Stimulated activated CD4-positive, alpha-beta T cell treated with anti-CD3 and anti-CD28 coated beads, TNF-alpha, amount 100 ng/mL, for 1 hour (primary cell): Measurements from ENCODE around the gene GNB1.
"Not testable (repeated sequence)": the region's sequence is repeated elsewhere in the genome, so short reads cannot be mapped to it uniquely, and the experiment has no call there.

Experiments used
- DNase-seq, 3 donors: peaks; one replicate each; pipeline ENCODE4 v3.0.0-alpha.2; 2020; ENCODE audit warnings: low read depth in 3 of 3, low spot score in 1 of 3

Gene GNB1

DNA sequence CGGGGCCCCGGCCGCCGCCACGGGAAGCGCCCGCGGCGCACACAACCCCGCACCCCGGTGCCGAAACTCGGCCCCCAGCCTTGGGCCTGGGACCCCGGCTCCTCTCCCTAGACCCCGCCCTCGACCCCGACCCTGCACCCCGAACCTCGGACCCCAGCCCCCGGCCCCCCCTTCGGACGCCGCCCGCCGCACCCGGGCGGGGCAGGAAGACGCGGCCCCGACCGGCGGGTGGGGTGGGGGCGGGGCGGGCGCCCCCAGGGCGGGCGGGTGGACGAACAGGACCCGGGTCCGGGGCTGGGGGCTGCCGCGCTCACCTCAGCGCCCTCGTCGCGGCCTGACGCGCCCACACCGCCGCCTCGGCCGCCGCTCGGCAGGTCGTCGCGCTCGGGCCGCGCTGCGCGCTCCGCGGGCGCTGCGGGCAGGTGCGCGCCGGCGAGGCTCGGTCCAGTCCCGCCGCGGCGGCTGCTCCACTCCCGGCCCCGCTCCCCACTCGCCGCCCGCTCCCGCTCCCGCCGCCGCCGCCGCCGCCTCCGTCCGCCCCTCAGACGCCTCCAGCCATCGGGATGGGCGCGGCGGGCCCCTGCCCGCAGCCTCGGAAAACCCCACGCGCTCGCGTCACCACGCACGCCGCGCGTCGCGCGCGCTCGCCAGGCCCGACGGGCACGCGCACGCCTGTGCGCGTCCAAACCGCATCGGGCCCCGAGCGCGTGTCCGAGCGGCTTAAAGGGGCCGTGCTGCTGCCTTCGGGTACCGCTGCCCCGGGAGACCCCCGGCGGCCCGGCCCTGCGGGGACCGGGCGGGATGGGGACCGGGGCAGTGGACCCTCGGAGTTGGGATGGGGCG lies at the start of gene GNB1:
TSS of gene GNB1 (minus strand) at position 582 of the 843 bp plus-strand sequence. CDS start 65,634 bp downstream, outside the sequence.
- peak; percentile 65 to 86 (median 79) for DNase-seq

DNA sequence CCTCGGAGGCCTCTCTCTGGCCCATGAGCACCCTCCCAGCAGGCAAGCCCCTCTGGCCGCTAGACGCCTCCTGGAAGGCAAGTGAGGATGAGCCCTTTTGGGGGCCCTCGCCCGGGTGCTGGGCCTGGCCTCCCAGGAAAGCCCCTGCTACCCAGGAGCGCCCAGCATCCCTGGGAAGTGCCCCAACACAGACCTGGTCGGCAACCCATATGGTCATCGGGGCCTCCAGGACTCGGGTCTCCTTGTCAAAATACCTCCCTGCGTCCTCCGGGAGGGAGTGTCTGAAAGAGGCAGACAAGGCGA lies 49.2 kb upstream of the GNB1 start:
- DNase-seq: no peak

DNA sequence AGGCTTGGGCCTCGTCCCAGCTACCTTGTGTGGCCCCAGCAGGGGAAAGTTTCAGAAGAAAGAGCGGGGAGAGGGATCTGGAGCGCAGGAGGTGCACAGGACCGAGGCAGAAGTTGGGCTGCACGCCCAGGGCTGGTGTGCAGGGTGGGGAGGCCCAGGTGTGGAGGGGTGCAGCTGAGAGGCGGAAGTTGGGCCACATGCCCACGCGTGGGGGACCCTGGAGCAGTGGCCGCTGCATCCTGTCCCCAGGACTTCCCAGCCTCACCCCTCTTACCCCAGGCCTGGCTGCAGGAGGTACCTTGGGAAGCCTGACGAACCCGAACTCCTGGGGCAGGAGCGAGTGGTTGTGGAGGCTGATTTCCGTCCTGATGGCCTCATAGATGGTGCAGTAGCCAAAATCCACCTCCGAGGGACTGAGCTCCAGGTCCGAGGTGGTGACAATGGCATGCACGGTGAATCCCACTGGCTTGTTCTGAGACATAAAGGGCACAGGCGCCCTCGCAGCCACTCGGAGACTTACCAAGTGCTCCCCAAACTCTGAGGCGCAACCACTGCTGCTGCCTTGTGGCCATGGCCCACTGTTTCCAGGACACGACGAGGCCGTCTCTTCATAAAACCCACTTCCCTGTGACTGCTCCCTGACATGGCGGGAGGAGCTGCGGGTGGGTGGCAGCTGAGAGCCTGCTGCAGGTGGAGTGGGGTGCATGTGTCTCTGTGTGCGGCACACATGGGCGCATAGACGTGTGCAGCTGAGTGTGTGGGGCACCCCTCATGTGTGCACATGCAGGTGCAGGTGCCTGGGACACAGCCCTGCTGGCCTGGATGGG lies 48.6 kb upstream of the GNB1 start:
- no peak for DNase-seq

DNA sequence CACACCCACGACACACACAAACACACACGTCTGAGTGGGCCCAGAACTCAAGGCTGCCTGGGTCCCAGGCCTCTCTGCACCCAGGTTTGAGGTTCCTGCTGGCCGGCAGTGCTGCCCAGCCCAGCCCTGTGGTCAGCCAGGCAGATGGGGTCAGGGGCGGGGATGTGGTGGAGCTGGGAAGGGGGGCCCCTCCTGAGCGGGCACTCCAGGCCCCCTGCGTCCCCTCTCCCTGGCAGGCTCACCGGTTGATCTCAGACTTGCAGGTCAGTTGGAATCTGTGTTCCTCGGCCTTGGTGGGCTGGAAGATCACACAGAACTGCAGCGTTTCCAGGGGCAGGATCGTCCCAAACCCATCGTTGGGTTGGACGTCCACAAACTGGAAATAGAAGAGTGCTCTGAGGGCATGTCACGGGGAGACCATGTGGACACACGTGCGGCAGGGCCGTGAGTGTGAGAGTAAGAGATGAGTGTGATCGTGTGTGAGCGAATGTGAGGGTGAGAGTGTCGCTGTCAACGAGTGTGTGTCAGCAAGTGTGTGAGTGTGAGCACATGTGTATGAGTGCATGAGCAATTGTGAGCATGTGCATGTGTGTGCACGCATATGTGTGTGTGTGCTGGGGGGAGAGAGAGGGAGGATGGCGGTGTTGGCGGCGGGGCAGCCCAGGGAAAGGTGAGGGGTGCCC lies 47.9 kb upstream of the GNB1 start:
- DNase-seq: no peak

- no peak for DNase-seq
Measured at GRCh38 chr1:1938276-1938573, 47.3 kb upstream of the GNB1 start.

DNA sequence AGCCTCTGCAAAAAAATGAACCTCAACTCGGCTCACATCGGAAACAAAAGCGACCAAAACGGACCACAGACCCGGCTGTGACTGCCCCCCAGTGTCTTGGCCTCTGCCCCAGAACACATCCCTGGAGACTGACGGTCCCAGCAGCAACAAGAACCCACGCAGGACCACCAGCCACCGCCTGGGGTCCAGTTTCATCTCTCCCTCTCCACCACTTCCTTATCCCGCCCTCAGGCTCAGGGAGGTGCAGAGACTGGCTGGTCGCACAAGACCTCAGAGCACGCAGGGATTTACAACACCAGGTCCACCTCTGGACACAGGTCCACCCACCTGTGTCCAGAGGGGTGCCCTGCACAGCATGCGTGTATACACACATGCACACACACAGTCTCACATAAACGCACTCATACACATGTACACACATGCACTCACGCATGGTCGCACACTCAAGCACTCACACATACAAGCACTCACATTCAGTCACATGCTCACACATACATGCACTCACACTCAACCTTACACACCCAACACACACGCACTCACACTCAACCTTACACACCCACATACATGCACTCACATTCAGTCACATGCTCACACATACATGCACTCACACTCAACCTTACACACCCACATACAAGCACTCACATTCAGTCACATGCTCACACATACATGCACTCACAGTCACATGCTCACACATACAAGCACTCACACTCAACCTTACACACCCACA lies 46.8 kb upstream of the GNB1 start:
- no peak for DNase-seq

DNA sequence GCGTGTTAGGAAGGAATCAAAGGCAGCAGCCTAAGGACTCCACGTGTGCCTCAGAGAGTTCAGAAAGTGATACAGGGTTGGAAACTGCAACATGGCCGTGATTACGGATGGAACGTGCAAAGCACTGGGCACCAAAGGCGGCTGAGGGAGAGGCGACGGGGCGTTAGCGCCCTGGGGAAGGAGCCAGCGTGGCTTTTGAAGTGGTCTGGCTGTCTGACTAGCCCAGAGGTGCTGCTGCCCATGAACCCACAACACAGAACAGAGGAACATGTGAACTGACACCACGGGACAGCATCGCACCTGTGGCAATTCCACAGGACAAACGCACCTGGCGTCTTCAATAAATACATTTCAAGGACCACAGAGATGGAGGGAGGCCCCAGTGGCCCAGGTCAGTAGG lies 46.2 kb upstream of the GNB1 start:
- DNase-seq: no peak

- not testable (repeated sequence) for DNase-seq
Measured at GRCh38 chr1:1934848-1935247, 44.0 kb upstream of the GNB1 start.

DNA sequence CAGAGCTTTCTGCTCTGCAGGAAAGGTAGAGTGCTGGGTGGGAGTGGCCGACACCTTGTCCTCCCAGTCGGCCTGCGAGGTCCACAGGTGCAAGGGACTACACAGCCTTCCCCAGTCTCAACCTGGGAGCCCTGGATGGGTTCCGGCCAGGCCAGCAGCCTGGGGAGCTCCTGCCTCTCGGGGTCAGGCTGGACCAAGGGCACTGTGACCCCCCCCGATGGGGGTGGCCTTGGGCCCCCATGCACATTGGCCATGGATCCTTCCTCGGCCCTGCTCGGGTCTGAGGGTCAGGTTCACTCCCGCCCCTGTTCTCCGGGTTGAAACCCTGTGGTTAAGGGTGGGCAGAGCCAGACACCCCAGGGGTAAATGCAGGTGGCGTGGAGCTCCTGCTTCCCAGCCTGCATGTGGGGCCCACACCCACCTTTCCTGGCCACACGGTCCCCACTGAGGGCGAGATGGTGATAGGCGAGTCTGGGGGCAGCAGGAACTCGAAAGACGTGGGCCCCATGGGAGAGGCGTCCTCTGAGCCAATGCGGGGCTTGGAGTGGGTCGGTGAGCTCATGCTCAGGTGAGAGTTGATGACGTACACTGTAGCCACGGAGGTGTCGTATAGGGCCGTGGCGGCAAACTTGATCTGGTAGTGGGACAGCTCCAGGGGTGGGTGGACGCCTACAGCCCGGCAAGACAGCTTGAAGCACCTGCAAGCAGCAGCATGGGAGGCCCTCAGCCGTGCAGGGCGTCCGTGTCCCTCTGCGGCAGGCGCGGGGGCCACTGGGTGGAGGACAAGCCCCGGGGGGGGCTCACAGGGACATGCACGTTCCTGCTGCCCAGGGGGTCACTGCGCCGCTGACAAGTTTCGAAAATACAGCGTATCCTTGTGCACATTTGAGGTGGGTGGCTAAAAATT lies 39.0 kb upstream of the GNB1 start:
- DNase-seq: no peak

GRCh38 chr1:1929102-1929638 lies 38.3 kb upstream of the GNB1 start:
- no peak for DNase-seq

- DNase-seq: no peak
Measured at GRCh38 chr1:1928231-1929101, 37.6 kb upstream of the GNB1 start.

GRCh38 chr1:1927751-1928150 lies 36.9 kb upstream of the GNB1 start:
- no peak for DNase-seq

GRCh38 chr1:1926886-1927660 lies 36.2 kb upstream of the GNB1 start:
- DNase-seq: no peak

- DNase-seq: no peak
Measured at GRCh38 chr1:1926346-1926811, 35.5 kb upstream of the GNB1 start.

- DNase-seq: no peak
Measured at GRCh38 chr1:1925437-1926345, 34.8 kb upstream of the GNB1 start.

- DNase-seq: no peak
Measured at GRCh38 chr1:1924849-1925248, 34.0 kb upstream of the GNB1 start.

DNA sequence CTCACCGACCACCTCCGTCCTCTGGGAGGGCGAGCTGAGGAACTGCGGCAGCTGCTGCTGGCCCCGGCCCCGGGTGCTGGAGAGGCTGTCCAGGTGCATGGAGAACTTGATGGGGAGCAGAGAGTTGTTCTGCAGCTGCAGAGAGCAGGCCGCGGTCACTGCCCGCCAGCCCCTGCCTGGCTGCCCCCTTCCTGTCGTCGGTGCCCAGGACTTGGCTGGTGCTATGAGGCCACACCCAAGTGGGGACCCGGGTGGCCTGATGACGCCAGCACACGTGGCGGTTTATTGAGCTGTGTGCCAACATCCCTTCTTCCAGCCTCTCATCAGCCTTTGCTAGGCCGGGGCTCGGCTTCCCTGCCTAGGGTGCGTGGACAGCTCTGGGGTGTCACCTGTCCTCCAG lies 33.5 kb upstream of the GNB1 start:
- no peak for DNase-seq
